HepG2 (cell line): Measurements from ENCODE around the gene EFL1. TPM values are rescaled to one million over a fixed set of nuclear protein-coding genes. Genes with fewer than 3 reads are reported as not detected.

Experiments
- ATAC-seq: fragments of 200-7000 bp; cut with Tn5 transposase; 3 replicates; pipeline ENCODE4 v1.9.1; 2020; ENCODE audit warnings: mild to moderate bottlenecking, moderate library complexity
- BruUV-seq: library from RNA; stranded (reverse); fragments of 400-500 nt; replicated peaks from 2 replicates; lab custom pipeline; 2021; lab: Mats Ljungman, UMichigan
- CTCF ChIA-PET: fragments of 300-600 bp; formaldehyde crosslinking; extraction: SDS; loops from one replicate; lab custom pipeline; 2021; ENCODE audit warnings: low total read pairs, inconsistent platforms, low intra/inter-chr PET ratio; lab: Yijun Ruan, JAX
- POLR2A ChIA-PET: fragments of 350-600 bp; sonication (Branson Sonifier 250); formaldehyde crosslinking; loops from one replicate; lab custom pipeline; 2020; ENCODE audit warnings: antibody characterized with exemption, inconsistent platforms; lab: Yijun Ruan, JAX
- DNase-seq: peaks from one replicate; pipeline ENCODE4 v3.0.0-alpha.2; 2015; ENCODE audit warnings: low spot score
- FAIRE-seq: peaks from 3 replicates; lab custom pipeline; 2011; peaks lifted over from hg19 to GRCh38; lab: Jason Lieb, UNC
- H2AFZ ChIP-seq: one replicate; pipeline ENCODE4 v1.6.1; 2011; ENCODE audit warnings: low read length, inconsistent platforms
- H3K27ac ChIP-seq: fragments of 300-600 bp; 3 replicates; pipeline ENCODE4 v1.8.0; 2011; ENCODE audit warnings: mixed run types, mild to moderate bottlenecking, mixed read lengths, low read length, inconsistent platforms; ENCODE audit not compliant: insufficient read depth; ENCODE audit errors: extremely low read length
- H3K27me3 ChIP-seq, 2 experiments: fragments of 200-600 bp in 1 of 2; 2 replicates in 1 of 2; 3 replicates in 1 of 2; pipeline versions ENCODE4 v1.6.0 to v1.8.0; 2011; ENCODE audit warnings: low read length in 2 of 2, mild to moderate bottlenecking in 2 of 2, moderate library complexity in 2 of 2, inconsistent platforms in 1 of 2; ENCODE audit not compliant: insufficient read depth in 2 of 2, control insufficient read depth in 1 of 2
- H3K36me3 ChIP-seq, 2 experiments: fragments of 200-600 bp in 1 of 2; replicated peaks in 1 of 2; 2 replicates in 1 of 2; 3 replicates in 1 of 2; pipeline versions ENCODE4 v1.5.1 to v1.8.0; 2011; ENCODE audit warnings: low read length in 2 of 2, inconsistent platforms in 1 of 2; ENCODE audit not compliant: insufficient read depth in 2 of 2, control insufficient read depth in 1 of 2
- H3K4me1 ChIP-seq: 2 replicates; pipeline ENCODE4 v1.5.1; 2012; ENCODE audit warnings: low read length, inconsistent platforms; ENCODE audit not compliant: insufficient read depth
- H3K4me2 ChIP-seq: 2 replicates; pipeline ENCODE4 v1.6.0; 2011; ENCODE audit warnings: low read depth, low read length, inconsistent platforms
- H3K4me3 ChIP-seq, 3 experiments: fragments of 200-600 bp in 1 of 3; sonication (generic), shearing (Covaris generic) in 1 of 3; replicated peaks in 1 of 3; 2 replicates each; pipeline ENCODE4 v1.5.1; 2011 to 2016; ENCODE audit warnings: low read length in 3 of 3, inconsistent platforms in 2 of 3, low read depth in 2 of 3, mild to moderate bottlenecking in 2 of 3, control low read depth in 1 of 3, mixed read lengths in 1 of 3; ENCODE audit not compliant: insufficient read depth in 1 of 3
- H3K79me2 ChIP-seq: one replicate; pipeline ENCODE4 v1.6.1; 2011; ENCODE audit warnings: low read length, inconsistent platforms; ENCODE audit not compliant: insufficient read depth
- H3K9ac ChIP-seq: 2 replicates; pipeline ENCODE4 v1.6.0; 2011; ENCODE audit warnings: mild to moderate bottlenecking, low read depth, low read length, inconsistent platforms; ENCODE audit not compliant: insufficient read depth
- H3K9me3 ChIP-seq: 2 replicates; pipeline ENCODE4 v1.5.1; 2012; ENCODE audit warnings: mild to moderate bottlenecking, low read length
- H4K20me1 ChIP-seq: 2 replicates; pipeline ENCODE4 v1.6.0; 2011; ENCODE audit warnings: inconsistent platforms, mild to moderate bottlenecking, low read length, moderate library complexity; ENCODE audit not compliant: insufficient read depth
- CTCF ChIP-seq: sonication (generic); formaldehyde crosslinking; IDR thresholded peaks from 2 replicates; pipeline ENCODE4 v1.5.0; 2020; ENCODE audit warnings: mild to moderate bottlenecking, missing genetic modification reagents, moderate library complexity
- HOXA9 ChIP-seq: sonication (generic); formaldehyde crosslinking; IDR thresholded peaks from 2 replicates; pipeline ENCODE4 v1.8.1; 2022; ENCODE audit warnings: missing genetic modification reagents, mild to moderate bottlenecking, moderate library complexity, borderline replicate concordance
- IRF1 ChIP-seq: sonication (generic); formaldehyde crosslinking; IDR thresholded peaks from 2 replicates; pipeline ENCODE4 v1.4.0; 2020; ENCODE audit warnings: low read depth, mild to moderate bottlenecking, missing genetic modification reagents
- NFATC3 ChIP-seq: sonication (generic); formaldehyde crosslinking; IDR thresholded peaks from 2 replicates; pipeline ENCODE4 v1.5.1; 2020; ENCODE audit warnings: mild to moderate bottlenecking, missing genetic modification reagents
- NRL ChIP-seq: sonication (generic); formaldehyde crosslinking; IDR thresholded peaks from 2 replicates; pipeline ENCODE4 v1.5.0; 2020; ENCODE audit warnings: missing genetic modification reagents, mild to moderate bottlenecking, moderate library complexity, borderline replicate concordance
- PPARG ChIP-seq: conservative IDR thresholded peaks from 2 replicates; pipeline ENCODE4 v1.6.1; 2016; ENCODE audit warnings: missing biosample characterization, missing genetic modification reagents
- RBM39 ChIP-seq: fragments of 200-400 bp; formaldehyde crosslinking; IDR thresholded peaks from one replicate; pipeline ENCODE4 v1.6.1; 2018; ENCODE audit warnings: antibody characterized with exemption, mild to moderate bottlenecking, low read depth, low read length; ENCODE audit not compliant: poor library complexity, severe bottlenecking
- REST ChIP-seq, 2 experiments: IDR thresholded peaks; 2 replicates each; pipeline ENCODE4 v1.6.1; 2011 to 2012; ENCODE audit warnings: low read length in 2 of 2, borderline replicate concordance in 1 of 2, low read depth in 1 of 2, mild to moderate bottlenecking in 1 of 2, moderate library complexity in 1 of 2
- SMC3 ChIP-seq: IDR thresholded peaks from 2 replicates; pipeline ENCODE4 v1.6.1; 2011; ENCODE audit warnings: low read length, improper control_type of control experiment
- SRF ChIP-seq: IDR thresholded peaks from 2 replicates; pipeline ENCODE4 v1.6.1; 2011; ENCODE audit warnings: mild to moderate bottlenecking, low read depth, low read length, moderate library complexity
- ZBTB14 ChIP-seq: sonication (generic); formaldehyde crosslinking; IDR thresholded peaks from 2 replicates; pipeline ENCODE4 v1.4.0; 2020; ENCODE audit warnings: missing genetic modification reagents
- WGBS: methylation state at CpG from one replicate; pipeline ENCODE4 v1.1.6; 2017; ENCODE audit warnings: low lambda C conversion rate; 5-methylcytosine and 5-hydroxymethylcytosine counted together
- in situ Hi-C: cut with HindIII; loops from 2 replicates; pipeline ENCODE4 v1.10.0; 2017; ENCODE audit warnings: low pct_unique_long_range_greater_than_20kb; ENCODE audit not compliant: extremely low pct_ligation_motif_present
- intact Hi-C: fragments of 100-400 bp; cut with micrococcal nuclease; formaldehyde crosslinking; loops from one replicate; pipeline ENCODE4 v1.10.0; 2022; ENCODE audit not compliant: unreplicated experiment
- polyA plus RNA-seq, 8 experiments: library from polyadenylated mRNA; depleted of rRNA in 3 of 8; stranded (reverse) in 7 of 8; unstranded in 1 of 8; fragments of >200 nt; fragmentation: Illumina TruSeq in 4 of 8; extraction: Trizol in 4 of 8; gene quantifications; 2 replicates each; pipeline versions ENCODE4 v1.2.1 to v1.2.3, GENCODE V29; 2011 to 2016; ENCODE audit warnings: low read depth in 4 of 8, missing spikeins in 1 of 8, mixed read lengths in 1 of 8; ENCODE audit not compliant: insufficient read depth in 1 of 8
- total RNA-seq, 5 experiments: library from RNA; depleted of rRNA; stranded (reverse); fragments of >200 nt; fragmentation: Illumina TruSeq; extraction: Trizol; gene quantifications; 2 replicates each; pipeline ENCODE4 v1.2.3, GENCODE V29; 2016; ENCODE audit warnings: low read depth in 1 of 5

EFL1 gene
- total and polyA plus RNA-seq, 2 of the 13 experiments (the other 11 are each of a cell fraction or from before 2014, with no cell fraction given), result 6.4 to 12.0 TPM

GRCh38 chr15:82118040-82118439, 144.5 kb downstream of the EFL1 start:
- BruUV-seq, result no TSS peak
- H3K79me2 ChIP-seq, result no peaks in the 10 kb centered on the region
- no peak overlapping the region for H3K4me3 ChIP-seq
- ATAC-seq, result no peak
- no peaks in the 10 kb centered on the region for H4K20me1 ChIP-seq
- no peaks in the 10 kb centered on the region for H3K36me3 ChIP-seq
- H3K9me3 ChIP-seq, result no peaks in the 10 kb centered on the region
- H2AFZ ChIP-seq, result no peak overlapping the region
- H3K27me3 ChIP-seq, result peaks cover 2% of the 10 kb centered on the region in 2 experiments; a peak in 2 of 5 replicates
- TF ChIP-seq ZBTB14 (CRISPR knock-in tag), result no peak
- no peak for TF ChIP-seq PPARG (CRISPR knock-in tag)
- TF ChIP-seq NFATC3 (CRISPR knock-in tag), result no peak
- H3K27ac ChIP-seq, result no peak overlapping the region
- no peak overlapping the region for H3K4me2 ChIP-seq
- WGBS, result 59% methylated on average over 2 of the region's 3 CpGs
- H3K4me1 ChIP-seq, result no peaks in the 10 kb centered on the region
- no peak overlapping the region for H3K9ac ChIP-seq
- intact Hi-C loops (no loop called here), in situ Hi-C loops (no loop called here)
- DNase-seq, result no peak
- CTCF ChIA-PET, result no interaction called here
- no peak for FAIRE-seq
- POLR2A ChIA-PET, result no interaction called here

- H3K9ac ChIP-seq, result no peak overlapping the region
- intact Hi-C loops (no loop called here), in situ Hi-C loops (no loop called here)
- no peak overlapping the region for H2AFZ ChIP-seq
- H3K27me3 ChIP-seq, result peaks cover 2 to 7% of the 10 kb centered on the region in 2 experiments; a peak in 2 of 5 replicates
- 63% methylated on average over 6 of the region's 6 CpGs for WGBS
- H4K20me1 ChIP-seq, result no peaks in the 10 kb centered on the region
- no peak for DNase-seq
- H3K9me3 ChIP-seq, result no peaks in the 10 kb centered on the region
- H3K36me3 ChIP-seq, result no peaks in the 10 kb centered on the region
- CTCF ChIA-PET, result no interaction called here
- no peak for FAIRE-seq
- POLR2A ChIA-PET, result no interaction called here
- H3K4me1 ChIP-seq, result no peaks in the 10 kb centered on the region
- no peak overlapping the region for H3K4me2 ChIP-seq
- BruUV-seq, result no TSS peak
- no peaks in the 10 kb centered on the region for H3K79me2 ChIP-seq
- no peak for ATAC-seq
- H3K4me3 ChIP-seq, result no peak overlapping the region
- no peak overlapping the region for H3K27ac ChIP-seq
- no peak for TF ChIP-seq CTCF (CRISPR knock-in tag)
- no peak for TF ChIP-seq NRL (CRISPR knock-in tag)
- TF ChIP-seq IRF1 (CRISPR knock-in tag), result no peak
- TF ChIP-seq SRF, result no peak
- no peak for TF ChIP-seq HOXA9 (CRISPR knock-in tag)
- no peak for TF ChIP-seq SMC3
- TF ChIP-seq RBM39, result no peak
- no peak for TF ChIP-seq REST (IDR thresholded peaks at IDR 0.05; ENCODE audit: borderline replicate concordance in 1 of 2, low read depth in 1 of 2, low read length in 2 of 2)
Observed at GRCh38 chr15:82117296-82117695, 145.2 kb downstream of the EFL1 start.
